NCI-H524 treated with DMSO at 0.1 percent for 48 hours (cell line): ENCODE measurements around the gene ADIG.

Experiments
- DNase-seq: peaks from one replicate; lab custom pipeline; 2025; lab: John Stamatoyannopoulos, UW

The ADIG gene

GRCh38 chr20:38633577-38634093, 52.6 kb downstream of the ADIG start:
- DNase-seq, result peak; percentile 43

- peak; percentile 20 for DNase-seq
Observed at GRCh38 chr20:38635721-38636288, 54.8 kb downstream of the ADIG start.
